ENCODE data around the gene PI4KA.

PI4KA gene

GRCh38 chr22:20766530-20766929, 92.1 kb downstream of the PI4KA start:
- no peak for TF ChIP-seq TAF1 (IDR thresholded peaks at IDR 0.05; ENCODE audit: low read depth)

DNA sequence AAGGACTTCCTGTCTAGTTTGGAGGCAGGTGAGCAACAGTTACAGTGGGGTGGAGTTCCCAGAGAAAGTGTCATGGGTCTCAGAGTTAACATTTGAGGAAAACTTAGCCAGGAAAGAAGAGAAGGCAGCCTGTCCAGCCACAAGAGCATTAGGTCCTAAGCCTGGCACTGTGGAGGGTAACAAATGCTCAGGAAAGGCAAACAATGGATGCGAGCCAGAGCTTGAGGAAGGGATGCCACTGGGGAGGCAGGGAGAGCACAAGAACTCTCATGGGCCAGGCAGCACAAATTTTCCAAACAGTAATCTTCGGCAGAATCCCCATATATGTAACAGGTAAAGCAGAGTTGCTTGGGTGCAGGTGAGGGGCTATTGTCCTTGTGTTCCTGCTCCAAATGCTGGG, 92.7 kb downstream of the PI4KA start:
- TF ChIP-seq REST (IDR thresholded peaks at IDR 0.05; ENCODE audit: low read depth): no peak

- TF ChIP-seq CREB1 (IDR thresholded peaks at IDR 0.05; ENCODE audit: low read depth) (no peak), EP300 (IDR thresholded peaks at IDR 0.05; ENCODE audit: borderline replicate concordance) (no peak), RAD21 (IDR thresholded peaks at IDR 0.05; ENCODE audit: low read depth) (no peak), TCF12 (IDR thresholded peaks at IDR 0.05; ENCODE audit: low read depth) (no peak), EGR1 (IDR thresholded peaks at IDR 0.05) (no peak), NFIC (IDR thresholded peaks at IDR 0.05) (no peak), FOXM1 (IDR thresholded peaks at IDR 0.05; ENCODE audit: borderline replicate concordance, low read depth) (no peak), USF1 (IDR thresholded peaks at IDR 0.05) (no peak), ZBTB7A (IDR thresholded peaks at IDR 0.05; ENCODE audit: low read depth) (no peak), YY1 (IDR thresholded peaks at IDR 0.05; ENCODE audit: low read depth) (no peak), TEAD4 (IDR thresholded peaks at IDR 0.05) (no peak), CEBPB (IDR thresholded peaks at IDR 0.05) (no peak), MAX (IDR thresholded peaks at IDR 0.05) (no peak), TAF1 (IDR thresholded peaks at IDR 0.05; ENCODE audit: low read depth) (no peak), REST (IDR thresholded peaks at IDR 0.05; ENCODE audit: low read depth) (no peak)
Measured at GRCh38 chr22:20764729-20765128, 93.9 kb downstream of the PI4KA start.

DNA sequence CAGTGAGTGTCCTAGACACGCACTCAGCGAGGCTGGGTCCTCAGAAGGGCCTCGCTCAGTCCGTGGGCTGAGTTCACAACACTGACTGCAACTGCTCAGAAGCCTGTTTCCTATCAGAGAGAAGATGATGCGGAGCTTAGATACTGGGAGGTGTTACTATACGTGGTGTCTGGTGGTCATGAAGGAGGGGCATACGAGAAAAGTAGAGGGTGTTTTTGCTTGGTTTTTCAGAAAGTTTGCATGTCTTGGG, 94.2 kb downstream of the PI4KA start:
- TF ChIP-seq NFIC (IDR thresholded peaks at IDR 0.05): no peak
- no peak for TF ChIP-seq REST (IDR thresholded peaks at IDR 0.05; ENCODE audit: low read depth)
- TF ChIP-seq TCF12 (IDR thresholded peaks at IDR 0.05; ENCODE audit: low read depth): no peak
- no peak for TF ChIP-seq YY1 (IDR thresholded peaks at IDR 0.05; ENCODE audit: low read depth)
- TF ChIP-seq TAF1 (IDR thresholded peaks at IDR 0.05; ENCODE audit: low read depth): no peak
- no peak for TF ChIP-seq ZBTB7A (IDR thresholded peaks at IDR 0.05; ENCODE audit: low read depth)
- no peak for TF ChIP-seq CEBPB (IDR thresholded peaks at IDR 0.05)
- no peak for TF ChIP-seq FOXM1 (IDR thresholded peaks at IDR 0.05; ENCODE audit: borderline replicate concordance, low read depth)

DNA sequence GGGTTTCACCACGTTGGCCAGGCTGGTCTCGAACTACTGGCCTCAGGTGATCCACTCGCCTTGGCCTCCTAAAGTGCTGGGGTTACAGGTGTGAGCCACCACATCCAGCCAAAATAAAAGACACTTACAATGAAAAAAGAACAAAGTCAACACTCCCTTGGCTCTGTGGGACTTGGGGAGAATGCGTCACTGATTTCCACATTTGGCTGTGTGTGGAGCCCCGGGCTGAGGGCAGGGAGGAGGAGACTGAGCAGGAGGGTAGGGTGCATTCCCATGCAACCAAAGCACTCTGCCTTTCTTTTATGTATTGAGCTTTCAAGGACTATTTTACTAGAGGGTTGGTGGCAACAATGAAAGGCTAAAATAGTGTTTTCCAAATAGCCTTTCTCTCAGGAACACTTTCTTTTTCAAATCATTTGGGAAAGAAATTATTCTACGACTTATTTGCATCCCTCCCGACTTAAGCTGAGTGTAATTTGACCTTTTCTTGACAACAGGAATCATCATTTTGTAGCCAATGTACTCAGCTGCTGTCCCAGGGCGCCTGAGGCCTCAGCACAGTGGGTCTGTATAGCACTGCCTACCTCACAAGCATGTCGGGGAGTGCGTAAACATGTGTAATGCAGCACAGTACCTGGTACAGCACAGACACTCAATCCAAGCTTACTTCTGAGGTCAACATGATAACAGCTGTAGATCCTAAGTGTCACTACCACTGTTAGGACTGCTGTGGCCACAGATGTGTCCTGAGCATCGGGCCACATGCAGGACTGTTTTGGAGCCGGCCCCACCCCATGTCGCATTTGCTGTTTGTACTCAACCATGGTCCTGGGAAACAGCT, 94.8 kb downstream of the PI4KA start:
- no peak for TF ChIP-seq MAX (IDR thresholded peaks at IDR 0.05)
- TF ChIP-seq TEAD4 (IDR thresholded peaks at IDR 0.05): no peak
- no peak for TF ChIP-seq ZBTB7A (IDR thresholded peaks at IDR 0.05; ENCODE audit: low read depth)
- no peak for TF ChIP-seq CEBPB (IDR thresholded peaks at IDR 0.05)
- TF ChIP-seq YY1 (IDR thresholded peaks at IDR 0.05; ENCODE audit: low read depth): no peak
- no peak for TF ChIP-seq EGR1 (IDR thresholded peaks at IDR 0.05)
- no peak for TF ChIP-seq TCF12 (IDR thresholded peaks at IDR 0.05; ENCODE audit: low read depth)
- no peak for TF ChIP-seq CREB1 (IDR thresholded peaks at IDR 0.05; ENCODE audit: low read depth)
- no peak for TF ChIP-seq TAF1 (IDR thresholded peaks at IDR 0.05; ENCODE audit: low read depth)
- TF ChIP-seq RAD21 (IDR thresholded peaks at IDR 0.05; ENCODE audit: low read depth): no peak
